GM12865 (cell line): ENCODE data around the gene C1QTNF9.

Experiments
- DNase-seq: peaks from one replicate; pipeline ENCODE4 v3.0.0; 2010; ENCODE audit warnings: low read depth
- H3K4me3 ChIP-seq: 2 replicates; pipeline ENCODE4 v1.5.1; 2011; ENCODE audit warnings: mild to moderate bottlenecking, low read depth, low read length, control low read depth
- CTCF ChIP-seq: IDR thresholded peaks from 2 replicates; pipeline ENCODE4 v1.5.1; 2011; ENCODE audit warnings: low read length, control low read depth, low read depth, inconsistent platforms; ENCODE audit not compliant: insufficient read depth; ENCODE audit errors: missing control alignments

The C1QTNF9 gene

DNA sequence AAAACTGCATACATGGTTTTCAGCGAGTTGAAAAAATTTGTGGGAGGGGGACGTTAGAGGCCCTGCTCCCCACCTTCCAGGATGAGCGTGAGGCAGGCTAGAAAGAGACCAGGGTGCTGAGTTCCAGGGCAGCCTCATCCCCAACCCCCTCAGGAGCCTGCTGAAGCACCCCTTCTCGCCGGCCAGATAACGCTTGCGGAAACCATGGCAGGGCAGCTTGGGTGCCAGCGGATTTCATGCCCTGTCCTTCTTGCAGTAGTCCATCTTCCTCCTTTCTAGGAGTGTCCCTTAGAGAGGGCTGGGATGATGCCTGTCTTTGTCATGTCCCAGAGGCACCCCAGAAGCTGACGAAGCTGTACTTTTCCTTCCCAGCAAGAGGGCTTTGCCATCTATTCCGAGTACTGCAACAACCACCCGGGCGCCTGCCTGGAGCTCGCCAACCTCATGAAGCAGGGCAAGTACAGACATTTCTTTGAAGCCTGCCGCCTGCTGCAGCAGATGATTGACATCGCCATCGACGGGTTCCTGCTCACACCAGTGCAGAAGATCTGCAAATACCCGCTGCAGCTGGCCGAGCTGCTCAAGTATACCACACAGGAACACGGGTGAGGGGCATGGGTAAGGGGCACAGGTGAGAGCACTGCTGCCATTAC is 19.0 kb upstream of the C1QTNF9 start:
- no peak for TF ChIP-seq CTCF
- no peak for DNase-seq
- H3K4me3 ChIP-seq = no peak overlapping the region

GRCh38 chr13:24292481-24292880 is 16.9 kb upstream of the C1QTNF9 start:
- no peak overlapping the region for H3K4me3 ChIP-seq
- TF ChIP-seq CTCF = no peak
- DNase-seq = no peak

DNA sequence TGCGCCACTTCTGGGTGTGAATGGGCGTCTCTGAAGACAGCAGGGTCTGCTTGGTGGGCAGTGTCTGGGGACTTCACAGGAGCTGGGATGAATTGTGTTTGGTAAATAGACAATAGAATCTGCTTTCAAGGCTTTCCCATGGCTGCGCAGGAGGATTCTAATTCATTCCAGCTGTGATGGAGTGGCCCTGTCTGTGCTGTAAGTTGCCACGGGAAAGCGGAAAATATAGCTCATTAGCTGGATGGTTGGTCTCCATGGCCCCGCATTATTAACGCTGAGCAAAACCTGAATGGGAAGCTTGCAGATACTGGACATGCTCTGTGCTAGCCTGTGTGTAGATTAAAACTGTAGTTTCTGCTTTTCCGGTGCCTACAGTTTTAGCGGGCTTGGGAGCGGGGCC is 15.6 kb upstream of the C1QTNF9 start:
- no peak overlapping the region for H3K4me3 ChIP-seq
- TF ChIP-seq CTCF = no peak
- no peak for DNase-seq

DNA sequence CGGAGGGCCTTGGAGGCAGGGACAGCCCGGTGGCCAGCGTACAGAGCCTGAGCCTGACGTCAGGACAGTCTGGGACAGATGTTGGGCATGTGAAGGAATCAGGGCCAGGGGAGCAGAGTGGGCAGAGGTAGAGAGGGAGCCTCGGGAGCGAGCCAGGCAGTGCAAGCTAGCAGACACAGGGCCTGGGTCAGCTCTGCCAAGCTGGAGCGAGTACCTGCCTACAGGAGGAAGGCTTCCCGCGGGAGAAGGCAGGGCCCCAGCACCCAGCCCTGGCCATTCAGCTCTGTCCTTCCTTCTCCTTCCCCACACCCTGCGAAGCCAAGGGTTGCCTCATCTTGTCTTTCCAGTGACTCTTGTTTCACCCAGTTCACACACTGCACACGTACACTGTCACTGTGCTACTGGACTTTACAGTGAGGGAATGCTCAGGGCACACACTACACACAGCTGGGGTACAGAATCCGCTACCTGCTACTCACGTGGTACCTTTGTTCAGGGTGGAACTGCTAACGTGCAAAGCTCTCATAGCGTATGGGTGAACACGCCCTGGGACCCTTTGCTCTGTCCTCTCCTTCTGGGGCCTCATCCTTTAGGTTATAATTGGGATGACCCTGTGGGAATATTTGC is 9.8 kb upstream of the C1QTNF9 start:
- TF ChIP-seq CTCF = no peak
- no peak overlapping the region for H3K4me3 ChIP-seq

GRCh38 chr13:24301434-24301833 is 7.9 kb upstream of the C1QTNF9 start:
- no peak for DNase-seq
- no peak overlapping the region for H3K4me3 ChIP-seq
- TF ChIP-seq CTCF = no peak

More for the DNA sequence above, 9.8 kb upstream of the C1QTNF9 start:
- DNase-seq = no peak

- no peak for TF ChIP-seq CTCF
- no peak overlapping the region for H3K4me3 ChIP-seq
- no peak for DNase-seq
Observed at GRCh38 chr13:24301911-24302310, 7.5 kb upstream of the C1QTNF9 start.

GRCh38 chr13:24304620-24305019 is 4.8 kb upstream of the C1QTNF9 start:
- H3K4me3 ChIP-seq = no peak overlapping the region
- no peak for TF ChIP-seq CTCF
- DNase-seq = no peak
